ENCODE data around the gene BTN3A1.

The BTN3A1 gene

GRCh38 chr6:26360451-26361416, 41.3 kb upstream of the BTN3A1 start:
- TF ChIP-seq CTCF (IDR thresholded peaks at IDR 0.05; ENCODE audit: insufficient read depth, low read depth, low read length, missing control alignments), result no peak
- H3K4me3 ChIP-seq (ENCODE audit: low read depth, low read length), result no peak overlapping the region
- peak; percentile 91 for DNase-seq (ENCODE audit: low read depth)

DNA sequence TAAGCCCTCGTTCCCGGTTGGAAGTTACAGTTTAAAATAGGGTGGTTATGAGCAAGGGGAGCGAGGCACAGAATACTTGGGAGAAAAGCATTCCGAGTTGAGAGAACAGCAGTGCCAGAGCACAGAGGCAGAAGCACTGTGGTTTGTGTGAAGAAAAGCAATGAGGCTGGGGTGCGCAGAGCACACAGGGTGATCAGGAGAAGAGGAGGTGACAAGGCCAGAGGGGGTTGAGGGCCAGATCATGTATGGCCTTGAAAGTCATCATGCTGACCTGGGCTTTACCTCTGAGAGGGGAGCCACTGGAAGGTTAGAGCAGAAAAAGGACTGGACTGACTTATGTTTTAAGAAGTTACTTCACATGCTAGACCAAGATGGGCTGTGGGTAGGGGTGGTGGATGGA, 40.5 kb upstream of the BTN3A1 start:
- DNase-seq (ENCODE audit: low read depth), result no peak
- no peak overlapping the region for H3K4me3 ChIP-seq (ENCODE audit: low read depth, low read length)
- TF ChIP-seq CTCF (IDR thresholded peaks at IDR 0.05; ENCODE audit: insufficient read depth, low read depth, low read length, missing control alignments), result no peak

DNA sequence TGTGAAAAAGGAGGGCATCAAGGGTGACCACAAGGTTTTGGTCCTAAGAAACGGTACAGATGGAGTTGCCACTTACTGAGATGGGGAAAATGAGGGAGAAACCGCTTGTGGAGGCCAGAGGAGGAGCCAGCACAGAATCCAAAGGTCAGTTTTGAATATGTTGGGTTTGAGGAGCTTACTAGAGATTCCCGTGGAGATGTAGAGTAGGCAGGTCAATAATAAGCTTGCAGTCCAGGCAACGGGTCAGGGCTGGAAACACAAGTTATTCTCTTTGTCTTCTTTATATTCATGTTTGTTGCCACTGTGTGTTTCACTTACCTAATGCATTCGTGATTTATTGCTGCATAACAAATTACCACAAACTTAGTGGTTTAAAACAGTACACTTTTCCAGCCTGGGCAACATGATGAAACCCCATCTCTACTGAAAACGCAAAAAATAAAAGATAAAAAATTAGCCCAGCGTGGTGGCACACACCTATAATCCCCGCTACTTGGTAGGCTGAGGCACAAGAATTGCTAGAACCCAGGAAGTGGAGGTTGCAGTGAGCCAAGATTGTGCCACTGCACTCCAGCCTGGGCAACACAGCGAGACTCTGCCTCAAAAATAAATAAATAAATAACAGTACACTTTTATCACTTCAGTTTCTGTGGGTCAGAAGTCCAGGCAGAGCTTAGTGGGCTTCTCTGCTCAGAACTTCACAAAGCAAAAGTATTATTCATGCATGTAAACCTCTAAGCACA, 39.8 kb upstream of the BTN3A1 start:
- no peak for DNase-seq (ENCODE audit: low read depth)
- no peak for TF ChIP-seq CTCF (IDR thresholded peaks at IDR 0.05; ENCODE audit: insufficient read depth, low read depth, low read length, missing control alignments)
- no peak overlapping the region for H3K4me3 ChIP-seq (ENCODE audit: low read depth, low read length)

DNA sequence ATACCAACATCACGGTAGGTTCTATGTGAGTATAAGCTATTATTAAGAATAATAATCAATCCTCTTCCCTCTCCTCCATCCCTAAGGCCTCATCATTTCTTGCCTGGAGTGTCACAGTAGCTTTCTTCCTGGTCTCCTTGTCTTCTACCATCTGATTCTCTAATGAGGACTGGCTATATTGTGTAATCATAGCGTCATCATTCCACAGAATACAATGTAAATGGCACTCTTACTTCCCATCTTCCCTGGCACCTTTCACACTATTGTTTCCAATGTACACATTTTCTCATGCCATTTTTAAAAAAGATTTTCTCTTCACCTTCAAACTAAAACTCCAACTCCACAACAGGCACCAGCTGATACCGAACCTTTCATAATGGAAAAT, 39.2 kb upstream of the BTN3A1 start:
- TF ChIP-seq CTCF (IDR thresholded peaks at IDR 0.05; ENCODE audit: insufficient read depth, low read depth, low read length, missing control alignments), result no peak
- H3K4me3 ChIP-seq (ENCODE audit: low read depth, low read length), result no peak overlapping the region
- DNase-seq (ENCODE audit: low read depth), result no peak

DNA sequence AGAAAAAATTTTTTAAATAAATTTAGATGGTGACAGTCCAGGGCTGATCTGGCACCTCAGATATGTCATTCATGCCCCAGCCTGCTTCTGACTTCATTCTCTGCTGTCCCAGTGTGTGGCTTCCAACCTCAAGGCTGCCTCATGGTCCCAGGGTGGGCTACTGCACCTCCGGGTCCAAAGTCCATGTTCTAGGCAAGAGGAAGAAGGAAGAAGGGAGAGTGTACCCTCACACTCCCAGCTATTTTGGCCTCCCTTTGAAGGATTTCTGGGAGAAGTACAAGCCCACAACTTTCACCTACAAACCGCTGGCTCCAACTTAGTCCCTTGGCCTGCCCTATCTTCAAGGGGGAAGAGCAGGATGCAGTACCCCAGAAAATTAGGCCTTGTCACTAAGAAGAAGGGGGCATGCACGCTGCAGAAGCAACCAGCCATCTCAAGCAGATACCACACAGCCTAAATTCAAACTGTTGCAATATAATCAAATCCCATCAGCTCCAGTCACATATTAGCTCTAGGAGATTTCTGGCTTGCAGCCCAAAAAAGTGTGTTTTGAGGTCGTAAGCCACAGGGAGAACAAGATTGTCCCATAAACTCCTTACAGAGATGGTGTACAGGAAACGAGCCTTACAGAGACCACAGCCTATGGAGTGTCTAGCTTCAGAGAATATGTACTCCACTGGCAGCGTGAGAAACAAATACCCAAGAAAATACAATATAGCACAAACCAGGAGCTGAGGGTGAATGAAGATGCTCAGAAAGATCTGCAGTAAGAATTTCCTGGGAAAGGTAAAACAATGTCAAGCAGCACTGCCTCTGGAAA, 38.0 kb upstream of the BTN3A1 start:
- DNase-seq (ENCODE audit: low read depth), result no peak
- TF ChIP-seq CTCF (IDR thresholded peaks at IDR 0.05; ENCODE audit: insufficient read depth, low read depth, low read length, missing control alignments), result no peak
- peak overlapping the region; percentile 83 for H3K4me3 ChIP-seq (ENCODE audit: low read depth, low read length)

- no peak for TF ChIP-seq CTCF (IDR thresholded peaks at IDR 0.05; ENCODE audit: insufficient read depth, low read depth, low read length, missing control alignments)
- H3K4me3 ChIP-seq (ENCODE audit: low read depth, low read length), result peak overlapping the region; percentile 83
- DNase-seq (ENCODE audit: low read depth), result no peak
Observed at GRCh38 chr6:26365633-26365995, 36.5 kb upstream of the BTN3A1 start.

All from GM12865 (cell line).